H7 (cell line): ENCODE data around the gene SATL1. TPM values are rescaled to one million over a fixed set of nuclear protein-coding genes. Genes with fewer than 3 reads are reported as not detected.
"Not testable (repeated sequence)": the region's sequence is repeated elsewhere in the genome, so short reads cannot be mapped to it uniquely, and the experiment has no call there.

Experiments used
- DNase-seq: peaks from one replicate; pipeline ENCODE4 v3.0.0; 2012
- H3K27me3 ChIP-seq: 2 replicates; pipeline ENCODE4 v1.6.0; 2011; ENCODE audit warnings: mild to moderate bottlenecking, low read length; ENCODE audit not compliant: control insufficient read depth, insufficient read depth
- H3K36me3 ChIP-seq: replicated peaks from 2 replicates; pipeline ENCODE4 v1.5.1; 2011; ENCODE audit warnings: low read length; ENCODE audit not compliant: control insufficient read depth, insufficient read depth
- H3K4me3 ChIP-seq: 2 replicates; pipeline ENCODE4 v1.5.1; 2011; ENCODE audit warnings: low read depth, mild to moderate bottlenecking, control low read depth, low read length, moderate library complexity; ENCODE audit not compliant: insufficient read depth
- total RNA-seq: library from RNA; depleted of rRNA; stranded (reverse); fragments of >200 nt; shearing (Covaris generic); gene quantifications from 2 replicates; pipeline ENCODE4 v1.2.3, GENCODE V29; 2014

The SATL1 gene
- total RNA-seq, 1 experiment from 2014 or later = 0.03 TPM

GRCh38 chrX:85139422-85139821 lies 104.2 kb downstream of the SATL1 start:
- no peak for DNase-seq
- Histone ChIP-seq H3K27me3 (no peaks in the 10 kb centered on the region), H3K4me3 (no peak overlapping the region), H3K36me3 (no peaks in the 10 kb centered on the region)

DNA sequence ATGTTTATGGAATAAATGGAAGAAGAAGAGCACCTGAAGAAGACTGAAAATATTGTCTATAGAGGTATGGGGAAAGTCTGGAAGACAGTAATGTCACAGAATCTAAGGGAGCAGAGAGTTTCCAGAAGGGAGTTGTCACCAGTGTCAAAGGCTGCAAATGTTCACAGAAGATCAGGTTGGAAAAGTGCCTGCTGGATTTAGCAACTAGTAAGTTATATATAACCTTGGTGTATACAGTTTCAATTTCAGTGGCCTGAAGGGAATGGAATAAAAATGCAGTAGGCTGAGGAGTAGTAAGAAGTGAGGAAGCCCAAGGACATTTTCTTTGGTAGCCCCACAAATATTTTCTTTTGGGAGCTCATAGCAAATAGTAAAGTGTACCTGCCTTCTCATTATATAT lies 107.2 kb downstream of the SATL1 start:
- no peaks in the 10 kb centered on the region for H3K27me3 ChIP-seq
- H3K4me3 ChIP-seq = no peak overlapping the region
- DNase-seq = no peak
- no peaks in the 10 kb centered on the region for H3K36me3 ChIP-seq

DNA sequence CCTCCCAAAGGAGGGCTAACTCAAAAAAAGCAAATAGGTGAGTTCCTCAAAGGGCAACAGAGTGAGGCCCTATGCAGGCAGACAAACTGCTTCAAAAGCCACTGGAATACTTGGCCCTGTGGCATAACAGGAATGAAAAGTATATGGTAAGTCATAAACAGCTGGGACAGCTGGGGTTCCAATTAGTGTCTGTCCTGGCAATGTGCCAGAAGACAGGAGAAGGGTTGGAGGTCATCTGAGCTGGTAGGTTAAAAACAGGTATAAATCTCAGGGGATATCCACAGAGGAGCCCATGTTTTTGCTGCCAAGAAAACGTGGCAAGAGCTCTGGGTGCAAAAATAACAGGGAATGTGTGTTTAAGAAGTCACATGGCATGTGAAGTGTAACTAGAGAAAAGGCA lies 128.3 kb downstream of the SATL1 start:
- Histone ChIP-seq H3K36me3 (no peaks in the 10 kb centered on the region), H3K4me3 (no peak overlapping the region)

GRCh38 chrX:85114776-85115175 lies 128.8 kb downstream of the SATL1 start:
- Histone ChIP-seq H3K27me3 (no peaks in the 10 kb centered on the region), H3K4me3 (no peak overlapping the region), H3K36me3 (no peaks in the 10 kb centered on the region)
- no peak for DNase-seq

More for the DNA sequence above, 128.3 kb downstream of the SATL1 start:
- no peaks in the 10 kb centered on the region for H3K27me3 ChIP-seq
- no peak for DNase-seq

DNA sequence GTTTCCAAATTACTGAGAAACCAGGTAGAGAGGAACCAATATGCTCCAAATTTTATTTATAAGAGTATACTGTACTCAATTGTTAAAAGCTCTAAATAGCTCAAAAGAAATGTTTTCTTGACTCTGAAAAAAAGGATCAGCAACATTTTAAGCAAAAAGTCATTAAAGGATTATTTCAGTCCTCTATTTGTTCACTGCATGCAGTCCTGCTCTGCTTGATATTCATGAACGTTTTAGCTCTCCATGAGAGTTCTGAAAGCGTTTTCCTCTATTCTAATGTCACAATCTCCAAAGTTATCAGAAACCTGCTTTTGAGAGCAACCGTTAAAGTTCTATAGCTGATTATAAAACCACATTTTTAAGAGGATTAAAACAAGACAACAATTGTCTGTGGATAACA lies 129.4 kb downstream of the SATL1 start:
- no peaks in the 10 kb centered on the region for H3K27me3 ChIP-seq
- DNase-seq = no peak
- H3K4me3 ChIP-seq = no peak overlapping the region
- no peaks in the 10 kb centered on the region for H3K36me3 ChIP-seq

DNA sequence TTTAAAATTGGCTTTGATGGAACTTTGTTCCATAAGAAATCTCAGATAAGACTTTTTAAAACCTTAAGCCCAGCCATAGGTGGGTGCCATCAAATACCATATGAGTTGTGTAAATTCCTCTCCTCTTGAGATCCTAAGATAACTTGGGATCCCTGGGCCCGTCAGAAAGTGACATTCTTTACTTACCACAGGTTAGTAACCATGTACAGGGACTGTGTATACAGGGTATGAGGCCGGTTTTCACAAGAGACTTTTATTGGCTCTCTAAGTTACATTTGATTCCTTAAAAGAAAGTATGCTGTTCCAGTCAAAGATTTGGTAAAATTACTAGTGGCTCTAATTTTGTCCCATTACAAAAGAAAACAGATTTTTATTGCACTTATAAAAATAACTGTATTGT lies 129.8 kb downstream of the SATL1 start:
- DNase-seq = no peak
- H3K4me3 ChIP-seq = no peak overlapping the region

GRCh38 chrX:85112293-85112692 lies 131.3 kb downstream of the SATL1 start:
- Histone ChIP-seq H3K36me3 (no peaks in the 10 kb centered on the region), H3K4me3 (no peak overlapping the region), H3K27me3 (no peaks in the 10 kb centered on the region)
- DNase-seq = no peak

More for the DNA sequence above, 129.8 kb downstream of the SATL1 start:
- H3K36me3 ChIP-seq = no peaks in the 10 kb centered on the region
- H3K27me3 ChIP-seq = no peaks in the 10 kb centered on the region

GRCh38 chrX:85111347-85111746 lies 132.2 kb downstream of the SATL1 start:
- Histone ChIP-seq H3K36me3 (no peaks in the 10 kb centered on the region), H3K27me3 (no peaks in the 10 kb centered on the region), H3K4me3 (no peak overlapping the region)
- no peak for DNase-seq

DNA sequence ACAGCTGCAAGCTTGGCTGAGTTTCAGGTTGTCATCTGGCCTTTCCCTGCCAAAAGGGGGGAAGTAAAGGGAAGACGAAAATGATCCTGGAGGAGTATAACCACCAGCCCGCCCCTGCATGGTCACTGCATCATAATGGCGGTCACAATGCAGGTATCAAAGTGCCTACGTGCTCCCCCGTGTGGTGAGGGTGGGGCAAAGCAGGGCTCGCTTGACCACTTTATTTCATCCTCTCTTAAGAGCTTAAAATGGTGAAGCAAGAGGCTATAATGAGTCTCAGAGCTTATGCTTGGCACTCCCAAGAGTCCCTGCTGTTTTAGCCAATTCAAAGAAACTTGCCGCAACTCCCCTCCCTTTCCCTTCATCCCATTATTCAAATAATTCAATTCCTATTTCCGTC lies 134.3 kb downstream of the SATL1 start:
- Histone ChIP-seq H3K4me3 (no peak overlapping the region), H3K27me3 (no peaks in the 10 kb centered on the region), H3K36me3 (no peaks in the 10 kb centered on the region)
- peak; percentile 20 for DNase-seq

DNA sequence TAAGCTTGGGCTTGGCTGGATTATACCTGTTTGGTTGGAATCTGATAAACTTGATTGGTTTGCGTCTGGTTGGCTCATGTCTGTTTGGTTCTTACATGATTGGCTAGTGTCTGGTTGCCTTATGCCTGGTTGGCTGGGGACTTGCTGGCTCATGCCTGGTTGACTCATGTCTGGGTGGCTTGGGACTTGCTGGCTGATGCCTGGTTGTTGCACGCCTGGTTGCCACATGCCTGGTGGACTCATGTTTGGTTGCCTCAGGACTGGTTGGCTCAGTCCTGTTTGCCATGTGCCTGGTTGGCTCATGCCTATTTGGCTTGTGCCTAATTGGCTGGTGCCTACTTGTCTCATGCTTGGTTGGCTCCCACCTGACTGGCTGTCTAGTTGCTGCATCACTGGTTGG lies 135.4 kb downstream of the SATL1 start:
- Histone ChIP-seq H3K27me3 (no peaks in the 10 kb centered on the region), H3K36me3 (no peaks in the 10 kb centered on the region), H3K4me3 (no peak overlapping the region)
- DNase-seq = no peak

GRCh38 chrX:85107407-85107806 lies 136.2 kb downstream of the SATL1 start:
- Histone ChIP-seq H3K36me3 (no peaks in the 10 kb centered on the region), H3K4me3 (no peak overlapping the region), H3K27me3 (no peaks in the 10 kb centered on the region)
- no peak for DNase-seq

GRCh38 chrX:85089321-85089840 lies 154.2 kb downstream of the SATL1 start:
- Histone ChIP-seq H3K27me3 (no peaks in the 10 kb centered on the region), H3K4me3 (no peak overlapping the region), H3K36me3 (peaks cover 2% of the 10 kb centered on the region)
- DNase-seq = no peak

DNA sequence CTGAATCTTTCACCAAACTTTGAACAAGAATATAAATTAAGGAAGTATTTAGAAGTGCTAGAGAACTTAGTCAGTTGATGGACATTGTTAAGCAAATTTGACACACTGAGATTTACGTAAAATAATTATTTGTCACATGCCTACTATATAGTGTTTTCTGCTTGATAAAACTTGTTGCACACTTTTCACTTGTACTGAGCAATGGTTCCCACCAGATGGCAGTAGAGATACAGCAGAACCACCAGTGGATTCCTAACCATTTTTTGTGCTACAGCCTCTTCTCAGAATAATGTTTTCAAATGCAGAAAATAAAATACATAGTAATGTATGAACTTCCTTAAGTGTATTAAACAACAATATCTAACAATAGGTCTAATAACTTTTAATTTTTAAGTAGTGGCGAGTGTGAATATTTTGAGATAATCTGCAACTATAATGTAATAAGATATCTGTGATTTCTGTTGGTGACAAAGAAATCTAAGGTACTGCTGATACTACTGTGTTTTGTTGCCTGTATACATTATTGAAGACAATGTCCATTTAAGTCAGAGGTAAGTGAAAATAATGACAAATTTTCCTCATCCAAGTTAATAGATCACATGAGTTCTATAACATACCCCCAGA lies 158.7 kb downstream of the SATL1 start:
- no peaks in the 10 kb centered on the region for H3K36me3 ChIP-seq
- H3K4me3 ChIP-seq = no peak overlapping the region
- H3K27me3 ChIP-seq = no peaks in the 10 kb centered on the region
- DNase-seq = peak; percentile 46

GRCh38 chrX:85077247-85077646 lies 166.3 kb downstream of the SATL1 start:
- H3K27me3 ChIP-seq, H3K36me3 ChIP-seq, H3K4me3 ChIP-seq, DNase-seq: not testable (repeated sequence)

- no peak overlapping the region for H3K4me3 ChIP-seq
- H3K36me3 ChIP-seq = no peaks in the 10 kb centered on the region
- no peaks in the 10 kb centered on the region for H3K27me3 ChIP-seq
- no peak for DNase-seq
These were observed 177.9 kb downstream of the SATL1 start for GRCh38 chrX:85065512-85066198.
